Erythroblast (primary cell): Measurements from ENCODE around the gene SLC7A10.

Experiments used
- DNase-seq, 2 experiments: peaks; one replicate each; lab custom pipeline; 2025; lab: John Stamatoyannopoulos, UW
- GATA1 ChIP-seq: IDR thresholded peaks from 2 replicates; pipeline ENCODE4 v1.6.1; 2011; ENCODE audit warnings: low read depth, mild to moderate bottlenecking, control low read depth, low read length, moderate library complexity
- POLR2A ChIP-seq: IDR thresholded peaks from 2 replicates; pipeline ENCODE4 v1.6.1; 2011; ENCODE audit warnings: mild to moderate bottlenecking, low read length

SLC7A10 gene

DNA sequence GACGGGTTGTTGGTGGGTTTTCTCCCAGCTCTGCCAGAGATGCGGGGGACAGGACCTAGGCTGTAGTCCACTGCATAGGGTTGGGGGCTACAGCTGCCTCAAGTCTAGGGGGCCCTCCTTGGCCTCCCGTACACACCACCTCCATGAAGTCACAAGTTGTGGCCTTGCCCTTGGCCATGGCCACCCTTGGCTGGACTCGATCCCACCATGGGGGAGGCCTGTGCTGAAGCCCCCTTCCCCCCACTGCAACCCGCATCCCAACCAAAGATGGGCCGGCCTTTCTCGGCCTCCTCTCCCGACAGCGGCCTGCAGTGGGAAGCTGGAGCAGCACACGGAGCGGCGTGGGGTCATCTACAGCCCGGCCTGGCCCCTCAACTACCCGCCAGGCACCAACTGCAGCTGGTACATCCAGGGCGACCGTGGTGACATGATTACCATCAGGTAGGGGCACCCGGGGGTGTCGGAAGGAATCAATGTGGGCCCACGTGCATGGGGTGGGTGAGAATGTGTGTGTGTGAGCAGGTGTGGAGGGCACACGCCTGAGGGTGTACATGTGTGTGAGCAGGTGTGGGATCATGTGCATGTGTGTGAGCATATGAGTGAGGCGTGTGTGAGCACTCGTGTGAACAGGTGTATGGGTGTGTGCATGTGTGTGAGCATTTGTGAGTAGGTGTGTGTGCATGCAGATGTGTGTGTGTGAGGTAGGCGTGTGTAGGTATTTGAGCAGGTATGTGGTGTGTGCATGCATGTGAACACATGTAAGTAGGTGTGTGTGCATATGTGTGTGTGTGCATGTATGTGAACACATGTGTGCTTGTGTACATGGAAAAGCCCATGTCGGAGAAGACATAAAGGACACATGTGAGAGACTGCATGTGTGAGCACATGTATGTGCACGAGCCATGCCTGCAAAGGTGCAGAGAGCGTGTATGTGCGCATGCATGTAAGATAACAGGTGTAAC lies 22.8 kb downstream of the SLC7A10 start:
- TF ChIP-seq GATA1, result no peak
- TF ChIP-seq POLR2A, result no peak
- no peak for DNase-seq

DNA sequence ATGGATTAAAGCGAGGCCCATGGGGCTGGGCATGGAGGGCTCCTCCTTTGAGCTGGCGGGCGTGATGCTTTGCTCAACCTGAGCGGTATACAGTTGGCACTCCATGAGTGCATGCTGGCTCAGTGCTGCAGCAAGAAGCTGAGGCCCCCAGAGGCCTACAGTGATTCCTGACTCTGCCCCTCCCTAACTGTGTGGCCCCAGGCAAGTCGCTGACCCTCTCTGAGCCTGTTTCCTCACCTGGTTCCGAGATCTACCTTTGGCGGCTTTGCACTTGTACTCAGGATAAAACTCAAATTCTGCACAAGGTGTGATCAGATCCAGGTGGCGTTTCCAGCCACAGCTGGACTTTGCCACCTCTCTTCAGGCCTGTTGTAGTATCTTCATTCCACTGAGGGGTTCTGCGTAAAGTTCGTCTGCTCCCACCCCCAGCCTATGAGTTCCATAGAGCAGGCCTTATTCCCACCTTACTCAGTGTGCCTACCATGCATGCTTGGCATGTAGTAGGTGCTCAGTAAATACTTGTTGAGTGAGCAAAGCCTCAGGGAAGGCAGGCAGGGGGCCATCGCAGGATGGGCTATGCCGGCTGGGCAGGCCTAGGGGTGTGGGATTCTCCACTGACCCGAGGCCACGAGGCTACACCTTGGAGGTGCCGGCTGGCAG lies 23.6 kb downstream of the SLC7A10 start:
- DNase-seq, result no peak

DNA sequence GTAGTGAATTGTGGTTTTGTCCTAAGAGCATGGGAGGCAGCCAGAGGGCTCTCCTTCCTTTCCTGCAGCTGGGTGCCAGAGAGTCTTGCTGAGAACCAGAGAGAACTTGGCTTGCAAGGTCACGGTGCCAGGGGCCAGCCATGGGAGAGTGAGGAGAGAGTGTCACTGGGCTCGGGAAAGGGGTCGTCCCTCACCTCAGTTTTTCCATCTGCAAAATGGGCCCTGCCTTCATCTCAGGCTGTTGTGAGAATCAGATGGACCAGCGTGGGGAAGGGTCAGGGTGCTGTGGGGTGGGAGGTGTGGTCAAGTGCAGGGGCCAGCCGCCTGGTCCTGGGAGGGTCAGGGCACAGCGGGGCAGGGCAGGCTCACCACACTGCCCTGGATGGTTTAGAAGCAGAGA lies 24.2 kb downstream of the SLC7A10 start:
- no peak for DNase-seq
- TF ChIP-seq GATA1, result no peak
- TF ChIP-seq POLR2A, result no peak

More for the DNA sequence above, 23.6 kb downstream of the SLC7A10 start:
- TF ChIP-seq GATA1 (no peak), POLR2A (no peak)

DNA sequence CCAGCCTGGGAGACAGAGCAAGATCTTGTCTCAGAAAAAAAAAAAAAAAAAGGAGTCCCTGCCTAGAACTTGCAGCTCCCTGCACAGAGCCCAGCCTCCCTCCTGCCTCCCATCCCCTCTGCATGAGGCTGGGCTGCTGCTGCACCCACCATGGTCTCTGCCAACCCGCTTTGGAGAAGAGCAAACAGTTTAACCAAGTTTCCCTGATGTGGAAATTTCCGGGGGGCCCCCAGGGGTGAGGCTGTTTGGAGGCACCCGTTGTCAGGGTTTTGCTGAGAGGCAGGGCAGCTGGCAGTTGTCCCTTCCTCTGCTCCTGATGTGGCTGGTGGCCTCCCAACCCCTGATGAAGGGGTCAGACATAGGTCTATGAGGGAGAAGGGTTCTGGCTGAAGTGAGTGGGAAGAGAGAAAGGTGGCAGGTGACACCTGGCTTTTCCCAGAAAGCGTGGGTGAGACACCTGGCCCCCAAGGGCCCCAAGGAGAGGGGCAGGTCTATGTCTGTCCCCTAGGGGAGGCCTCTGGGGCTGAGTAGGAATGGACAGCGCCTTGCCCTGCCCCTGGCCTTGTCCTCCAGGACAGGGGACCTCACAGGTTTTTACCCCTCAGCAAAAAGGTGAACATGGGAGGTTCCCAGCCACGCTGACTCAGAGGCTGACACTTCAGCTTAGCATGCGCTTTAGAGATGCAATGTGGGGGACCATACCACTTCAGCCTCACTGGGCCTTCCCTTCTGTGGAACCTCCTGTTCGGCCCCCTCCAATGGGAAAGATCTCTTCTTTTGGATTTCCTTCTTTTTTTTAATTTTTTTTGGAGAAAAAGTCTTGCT lies 26.0 kb downstream of the SLC7A10 start:
- no peak for TF ChIP-seq GATA1
- no peak for TF ChIP-seq POLR2A

DNA sequence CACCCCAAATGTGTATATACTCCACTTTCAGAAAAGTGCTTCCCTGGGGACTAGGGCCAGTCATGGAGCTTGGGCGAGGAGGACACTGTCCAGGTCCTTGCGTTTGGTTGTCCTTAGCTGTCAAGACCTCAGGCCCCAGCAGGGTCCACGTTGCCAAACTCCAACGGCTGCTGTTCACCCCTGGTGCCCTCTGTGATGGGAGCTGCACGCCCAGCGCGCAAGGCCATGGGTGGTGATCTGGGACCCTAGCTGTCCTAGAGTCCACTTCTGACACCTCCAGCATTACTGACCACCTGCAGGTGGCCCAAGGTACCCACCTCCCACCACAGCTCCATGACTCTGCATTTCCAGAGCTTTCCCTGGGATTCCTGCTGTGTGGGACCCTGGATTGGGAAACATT lies 27.5 kb downstream of the SLC7A10 start:
- TF ChIP-seq GATA1 (no peak), POLR2A (no peak)
- DNase-seq, result no peak

More for the DNA sequence above, 26.0 kb downstream of the SLC7A10 start:
- no peak for DNase-seq

DNA sequence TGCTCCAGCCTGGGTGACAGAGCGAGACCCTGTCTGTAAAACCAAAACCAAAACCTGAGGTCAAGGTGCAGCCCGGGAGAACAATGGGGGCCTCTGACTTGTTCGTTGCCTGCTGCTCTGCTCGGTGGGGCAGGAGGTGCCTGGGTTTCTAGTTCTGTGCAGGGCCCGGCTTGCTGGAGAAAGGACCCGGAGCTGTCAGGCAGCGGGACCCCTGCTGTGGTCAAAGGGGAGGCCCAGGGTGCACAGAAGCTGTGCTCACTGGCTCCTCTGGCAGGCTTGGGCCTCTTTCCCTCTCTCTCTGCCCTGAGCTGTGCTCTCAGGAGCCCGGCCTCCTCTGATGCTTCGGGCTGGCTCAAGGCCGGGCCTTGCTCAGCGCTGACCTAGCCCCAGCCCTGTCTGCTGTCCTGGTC lies 28.1 kb downstream of the SLC7A10 start:
- no peak for TF ChIP-seq GATA1

DNA sequence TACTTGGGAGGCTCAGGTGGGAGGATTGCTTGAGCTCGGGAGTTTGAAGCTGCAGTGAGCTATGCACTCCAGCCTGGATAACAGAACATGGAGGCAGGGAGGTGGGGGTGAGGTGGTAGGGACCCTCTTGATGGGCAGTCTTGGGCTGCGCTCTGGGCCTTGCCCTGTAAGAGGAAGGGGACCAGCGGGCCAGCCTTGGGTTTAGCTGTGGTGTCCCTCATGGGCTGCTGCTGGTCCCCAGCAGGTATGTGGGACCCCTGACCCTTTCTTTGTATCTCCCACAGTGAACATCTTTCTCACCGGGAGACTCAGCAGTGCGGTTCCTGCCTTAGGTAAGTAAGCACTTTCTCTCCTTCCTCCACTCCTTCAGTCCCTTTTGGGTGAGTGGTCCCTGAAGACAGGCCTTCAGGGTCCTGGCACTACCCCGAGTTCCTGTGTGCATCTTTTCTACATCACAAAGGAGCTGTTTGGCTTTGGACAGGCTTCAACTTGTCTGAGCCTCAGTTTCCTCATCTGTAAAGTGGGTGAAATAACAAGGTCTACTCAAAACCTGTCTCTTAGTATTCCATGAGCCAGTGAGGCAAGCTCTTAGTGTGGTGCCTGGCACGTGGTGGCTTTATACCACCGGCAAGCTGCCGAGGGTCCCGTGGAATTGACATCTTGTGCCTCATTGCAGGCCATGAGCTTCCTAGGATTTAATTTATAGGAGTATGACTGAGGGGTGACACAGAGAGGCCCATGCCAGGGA lies 29.0 kb downstream of the SLC7A10 start:
- no peak for DNase-seq
- TF ChIP-seq GATA1, result no peak

More for the DNA sequence above, 28.1 kb downstream of the SLC7A10 start:
- no peak for DNase-seq

DNA sequence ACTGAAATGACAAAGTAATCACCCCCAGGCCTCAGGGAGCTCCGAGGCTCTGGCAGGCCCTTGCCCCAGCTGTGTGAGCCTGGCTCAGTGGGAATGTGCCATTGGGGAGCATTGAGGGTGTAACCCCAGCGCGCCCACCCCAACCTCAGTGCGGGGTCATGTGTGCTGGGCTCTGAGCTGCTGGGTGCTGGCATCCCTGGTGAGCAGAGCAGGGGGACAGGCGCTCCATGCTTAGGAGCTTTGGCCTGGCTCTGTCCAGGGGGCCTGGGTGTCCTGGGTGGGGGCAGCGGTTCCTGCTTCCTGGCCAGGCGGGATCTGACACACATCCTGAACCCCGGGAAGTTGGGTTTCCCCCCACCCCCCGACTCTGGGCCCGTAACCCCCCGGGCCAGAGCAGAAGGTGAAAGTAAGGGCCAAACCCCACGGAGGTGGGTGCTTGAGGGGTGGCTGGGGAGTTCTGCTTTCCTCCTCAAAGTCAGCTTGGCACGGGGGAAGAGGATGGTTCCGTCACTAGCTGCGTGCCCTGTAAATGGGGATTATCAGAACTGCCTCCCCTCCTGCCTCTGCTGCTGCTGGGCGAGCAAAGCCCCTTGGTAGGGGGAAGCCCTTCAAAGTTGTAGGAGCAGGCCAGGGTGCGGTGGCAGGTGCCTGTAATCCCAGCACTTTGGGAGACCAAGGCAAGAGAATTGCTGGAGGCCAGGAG lies 29.9 kb downstream of the SLC7A10 start:
- no peak for DNase-seq
- TF ChIP-seq GATA1, result no peak
- TF ChIP-seq POLR2A, result no peak

DNA sequence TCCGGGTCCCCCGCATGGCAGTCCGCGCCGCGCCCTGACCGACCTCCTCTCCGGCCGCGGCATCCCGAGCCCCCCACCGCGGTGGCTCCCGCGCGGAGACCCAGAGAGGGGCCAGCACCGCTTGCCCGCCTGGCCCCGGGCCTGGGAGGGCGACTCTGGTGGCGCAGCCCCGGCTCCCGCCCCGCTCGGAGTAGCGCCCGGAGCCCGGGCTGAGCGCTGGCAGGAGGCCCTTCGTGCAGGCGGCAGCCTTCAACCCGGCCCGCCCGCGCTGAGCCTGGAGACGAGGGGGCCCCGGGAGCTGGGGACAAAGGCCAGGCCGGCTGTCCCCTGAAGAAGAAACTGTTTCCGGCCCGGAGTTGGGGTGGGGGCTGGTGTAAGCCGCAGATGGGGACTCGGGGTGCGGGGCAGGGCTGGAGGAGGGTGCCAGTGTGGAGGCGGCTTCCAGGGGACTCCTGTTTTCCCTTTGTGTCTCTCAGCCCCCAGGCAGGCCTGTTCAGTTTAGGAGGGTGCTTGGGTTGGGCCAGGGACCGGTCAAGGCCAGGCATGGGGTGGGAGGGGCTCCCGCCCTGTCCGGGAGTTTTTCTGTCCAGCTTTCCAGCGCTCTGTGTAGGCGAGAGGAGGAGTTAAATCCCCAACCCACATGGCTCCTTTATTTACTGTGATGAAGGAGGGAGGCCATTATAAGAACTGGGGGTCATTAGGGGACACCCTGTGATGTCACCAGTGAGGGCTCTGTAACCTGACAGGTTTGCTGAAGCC lies 30.6 kb downstream of the SLC7A10 start:
- DNase-seq, result no peak

DNA sequence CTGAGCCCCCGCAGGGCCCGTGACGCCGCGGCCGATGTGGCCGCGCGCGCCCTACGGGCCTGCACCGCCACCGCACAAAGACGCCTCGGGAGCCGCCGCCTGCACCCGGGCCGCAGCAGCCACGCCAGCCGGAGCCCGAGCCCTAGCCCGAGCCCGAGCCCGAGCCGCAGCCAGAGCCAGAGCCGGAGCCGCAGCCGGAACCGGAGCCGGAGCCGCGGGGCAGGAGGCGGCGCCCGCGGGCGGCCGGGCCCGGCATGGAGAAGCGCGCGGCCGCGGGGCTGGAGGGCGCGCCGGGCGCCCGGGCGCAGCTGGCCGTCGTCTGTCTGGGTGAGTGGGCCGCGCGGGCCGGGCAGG lies 31.1 kb downstream of the SLC7A10 start:
- DNase-seq, result no peak
- no peak for TF ChIP-seq POLR2A
- no peak for TF ChIP-seq GATA1

More for the DNA sequence above, 30.6 kb downstream of the SLC7A10 start:
- TF ChIP-seq POLR2A (no peak), GATA1 (no peak)

DNA sequence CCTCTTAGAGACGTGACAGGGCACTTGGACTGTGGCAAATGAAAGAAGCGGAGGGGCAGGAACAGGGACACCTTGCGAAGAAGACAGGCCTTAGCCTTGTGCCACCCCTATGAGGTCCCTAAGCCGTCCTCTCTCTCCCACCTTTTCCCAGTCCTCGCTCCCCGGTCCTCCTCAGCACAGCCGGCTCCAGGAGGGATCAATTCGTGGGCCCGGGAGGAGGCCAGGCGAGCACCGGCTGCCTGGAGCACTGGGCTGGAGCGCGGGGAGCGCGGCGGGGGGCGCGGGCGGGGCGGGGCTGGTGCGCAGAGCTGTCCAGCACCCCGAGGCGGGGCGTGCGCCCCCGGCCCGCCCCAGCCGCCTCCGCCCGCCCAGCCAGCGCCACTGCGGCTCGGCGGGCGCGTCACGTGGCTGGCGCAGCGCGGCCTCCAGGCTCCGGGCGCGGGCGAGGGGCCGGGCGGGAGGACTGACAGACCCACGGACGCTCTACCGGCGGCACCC lies 31.7 kb downstream of the SLC7A10 start, which contains the start of gene LRP3:
Gene LRP3 (plus strand): TSS at position 466 of the 498 bp plus-strand sequence. CDS start 456 bp downstream, outside the sequence.
- no peak for DNase-seq
- no peak for TF ChIP-seq POLR2A

DNA sequence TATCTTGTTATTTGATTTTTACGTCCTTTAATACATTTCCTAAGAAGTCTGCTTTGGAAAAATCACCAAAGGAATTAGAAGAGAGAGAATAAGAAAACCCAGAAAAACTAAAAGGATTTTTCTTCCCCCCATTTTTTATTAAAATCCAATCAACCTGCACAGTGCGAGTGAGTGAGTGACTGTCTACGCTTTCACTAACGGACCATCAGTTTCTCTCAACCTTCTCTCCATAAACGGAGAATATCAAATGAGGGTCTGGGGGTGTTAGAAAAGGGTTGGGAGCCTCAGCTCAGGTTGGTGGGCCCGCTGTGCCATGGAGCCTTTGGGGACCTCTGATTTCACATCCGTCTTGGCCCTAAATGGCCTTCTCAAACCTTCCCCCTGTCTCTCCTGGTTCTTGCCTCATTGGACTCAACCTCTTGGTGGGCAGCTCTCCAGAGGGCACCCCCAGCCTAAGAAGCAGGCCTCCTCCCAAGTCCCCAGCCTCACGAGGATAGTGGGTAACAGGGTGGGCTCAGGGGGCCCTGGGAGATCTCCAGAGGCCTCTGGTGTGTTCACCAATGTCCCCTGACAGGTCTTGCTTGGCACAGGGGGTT lies 32.3 kb downstream of the SLC7A10 start:
- no peak for TF ChIP-seq GATA1
- TF ChIP-seq POLR2A, result no peak
- no peak for DNase-seq
